ENCODE results near the gene TSPAN9. TPM values are rescaled to one million over a fixed set of nuclear protein-coding genes. Genes with fewer than 3 reads are reported as not detected.

The TSPAN9 gene
- total and polyA plus RNA-seq, 2 experiments from 2014 or later: 6.0 to 31.5 TPM

GRCh38 chr12:3222306-3222705 is 145.1 kb downstream of the TSPAN9 start:
- Mint-ChIP-seq H3K4me1 (peaks cover 23% of the 10 kb centered on the region), H3K36me3 (ENCODE audit: low read depth) (no peaks in the 10 kb centered on the region), H3K9me3 (no peaks in the 10 kb centered on the region), H3K4me3 (no peak overlapping the region), H3K27ac (no peak overlapping the region), H3K27me3 (ENCODE audit: insufficient read depth, low read depth, poor library complexity) (peaks cover 3% of the 10 kb centered on the region)
- Histone ChIP-seq H4K20me1 (replicated peaks; ENCODE audit: insufficient read depth) (no peaks in the 10 kb centered on the region; the same call in 1 of the 2 replicates), H3K4me3 (no peak overlapping the region), H3F3A (replicated peaks; ENCODE audit: low read depth) (no peaks in the 10 kb centered on the region), H3K9me2 (ENCODE audit: insufficient read depth) (no peaks in the 10 kb centered on the region), H3K4me1 (ENCODE audit: insufficient read depth) (peaks cover 5% of the 10 kb centered on the region; the same call in 1 of the 2 replicates), H3K79me2 (replicated peaks; ENCODE audit: insufficient read depth) (no peaks in the 10 kb centered on the region), H3K36me3 (ENCODE audit: insufficient read depth) (no peaks in the 10 kb centered on the region), H2AFZ (no peak overlapping the region), H3K27me3 (ENCODE audit: insufficient read depth) (no peaks in the 10 kb centered on the region), H3K4me2 (no peak overlapping the region), H3K27ac (ENCODE audit: low read depth) (no peak overlapping the region)
- no peak for TF ChIP-seq POLR2AphosphoS5 (IDR thresholded peaks at IDR 0.05; ENCODE audit: low read depth)
- TF ChIP-seq NANOG (IDR thresholded peaks at IDR 0.05; ENCODE audit: borderline replicate concordance): no peak
- TF ChIP-seq, protein P1, sequence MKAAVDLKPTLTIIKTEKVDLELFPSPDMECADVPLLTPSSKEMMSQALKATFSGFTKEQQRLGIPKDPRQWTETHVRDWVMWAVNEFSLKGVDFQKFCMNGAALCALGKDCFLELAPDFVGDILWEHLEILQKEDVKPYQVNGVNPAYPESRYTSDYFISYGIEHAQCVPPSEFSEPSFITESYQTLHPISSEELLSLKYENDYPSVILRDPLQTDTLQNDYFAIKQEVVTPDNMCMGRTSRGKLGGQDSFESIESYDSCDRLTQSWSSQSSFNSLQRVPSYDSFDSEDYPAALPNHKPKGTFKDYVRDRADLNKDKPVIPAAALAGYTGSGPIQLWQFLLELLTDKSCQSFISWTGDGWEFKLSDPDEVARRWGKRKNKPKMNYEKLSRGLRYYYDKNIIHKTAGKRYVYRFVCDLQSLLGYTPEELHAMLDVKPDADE (IDR thresholded peaks at IDR 0.05): no peak
- no peak for TF ChIP-seq EZH2 (IDR thresholded peaks at IDR 0.05; ENCODE audit: low read depth, unreplicated experiment)
- TF ChIP-seq JUNB (IDR thresholded peaks at IDR 0.05; ENCODE audit: unreplicated experiment): no peak
- TF ChIP-seq ZNF331 (CRISPR knock-in tag; IDR thresholded peaks at IDR 0.05; ENCODE audit: low read depth): no peak
- no peak for TF ChIP-seq CREB1 (CRISPR knock-in tag; IDR thresholded peaks at IDR 0.05; ENCODE audit: low read depth)
- TF ChIP-seq, protein P2, sequence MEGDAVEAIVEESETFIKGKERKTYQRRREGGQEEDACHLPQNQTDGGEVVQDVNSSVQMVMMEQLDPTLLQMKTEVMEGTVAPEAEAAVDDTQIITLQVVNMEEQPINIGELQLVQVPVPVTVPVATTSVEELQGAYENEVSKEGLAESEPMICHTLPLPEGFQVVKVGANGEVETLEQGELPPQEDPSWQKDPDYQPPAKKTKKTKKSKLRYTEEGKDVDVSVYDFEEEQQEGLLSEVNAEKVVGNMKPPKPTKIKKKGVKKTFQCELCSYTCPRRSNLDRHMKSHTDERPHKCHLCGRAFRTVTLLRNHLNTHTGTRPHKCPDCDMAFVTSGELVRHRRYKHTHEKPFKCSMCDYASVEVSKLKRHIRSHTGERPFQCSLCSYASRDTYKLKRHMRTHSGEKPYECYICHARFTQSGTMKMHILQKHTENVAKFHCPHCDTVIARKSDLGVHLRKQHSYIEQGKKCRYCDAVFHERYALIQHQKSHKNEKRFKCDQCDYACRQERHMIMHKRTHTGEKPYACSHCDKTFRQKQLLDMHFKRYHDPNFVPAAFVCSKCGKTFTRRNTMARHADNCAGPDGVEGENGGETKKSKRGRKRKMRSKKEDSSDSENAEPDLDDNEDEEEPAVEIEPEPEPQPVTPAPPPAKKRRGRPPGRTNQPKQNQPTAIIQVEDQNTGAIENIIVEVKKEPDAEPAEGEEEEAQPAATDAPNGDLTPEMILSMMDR (conservative IDR thresholded peaks at IDR 0.05; ENCODE audit: low read depth in 2 of 2): no peak
- TF ChIP-seq STAT1 (IDR thresholded peaks at IDR 0.05; ENCODE audit: unreplicated experiment): no peak
- TF ChIP-seq, protein P3, sequence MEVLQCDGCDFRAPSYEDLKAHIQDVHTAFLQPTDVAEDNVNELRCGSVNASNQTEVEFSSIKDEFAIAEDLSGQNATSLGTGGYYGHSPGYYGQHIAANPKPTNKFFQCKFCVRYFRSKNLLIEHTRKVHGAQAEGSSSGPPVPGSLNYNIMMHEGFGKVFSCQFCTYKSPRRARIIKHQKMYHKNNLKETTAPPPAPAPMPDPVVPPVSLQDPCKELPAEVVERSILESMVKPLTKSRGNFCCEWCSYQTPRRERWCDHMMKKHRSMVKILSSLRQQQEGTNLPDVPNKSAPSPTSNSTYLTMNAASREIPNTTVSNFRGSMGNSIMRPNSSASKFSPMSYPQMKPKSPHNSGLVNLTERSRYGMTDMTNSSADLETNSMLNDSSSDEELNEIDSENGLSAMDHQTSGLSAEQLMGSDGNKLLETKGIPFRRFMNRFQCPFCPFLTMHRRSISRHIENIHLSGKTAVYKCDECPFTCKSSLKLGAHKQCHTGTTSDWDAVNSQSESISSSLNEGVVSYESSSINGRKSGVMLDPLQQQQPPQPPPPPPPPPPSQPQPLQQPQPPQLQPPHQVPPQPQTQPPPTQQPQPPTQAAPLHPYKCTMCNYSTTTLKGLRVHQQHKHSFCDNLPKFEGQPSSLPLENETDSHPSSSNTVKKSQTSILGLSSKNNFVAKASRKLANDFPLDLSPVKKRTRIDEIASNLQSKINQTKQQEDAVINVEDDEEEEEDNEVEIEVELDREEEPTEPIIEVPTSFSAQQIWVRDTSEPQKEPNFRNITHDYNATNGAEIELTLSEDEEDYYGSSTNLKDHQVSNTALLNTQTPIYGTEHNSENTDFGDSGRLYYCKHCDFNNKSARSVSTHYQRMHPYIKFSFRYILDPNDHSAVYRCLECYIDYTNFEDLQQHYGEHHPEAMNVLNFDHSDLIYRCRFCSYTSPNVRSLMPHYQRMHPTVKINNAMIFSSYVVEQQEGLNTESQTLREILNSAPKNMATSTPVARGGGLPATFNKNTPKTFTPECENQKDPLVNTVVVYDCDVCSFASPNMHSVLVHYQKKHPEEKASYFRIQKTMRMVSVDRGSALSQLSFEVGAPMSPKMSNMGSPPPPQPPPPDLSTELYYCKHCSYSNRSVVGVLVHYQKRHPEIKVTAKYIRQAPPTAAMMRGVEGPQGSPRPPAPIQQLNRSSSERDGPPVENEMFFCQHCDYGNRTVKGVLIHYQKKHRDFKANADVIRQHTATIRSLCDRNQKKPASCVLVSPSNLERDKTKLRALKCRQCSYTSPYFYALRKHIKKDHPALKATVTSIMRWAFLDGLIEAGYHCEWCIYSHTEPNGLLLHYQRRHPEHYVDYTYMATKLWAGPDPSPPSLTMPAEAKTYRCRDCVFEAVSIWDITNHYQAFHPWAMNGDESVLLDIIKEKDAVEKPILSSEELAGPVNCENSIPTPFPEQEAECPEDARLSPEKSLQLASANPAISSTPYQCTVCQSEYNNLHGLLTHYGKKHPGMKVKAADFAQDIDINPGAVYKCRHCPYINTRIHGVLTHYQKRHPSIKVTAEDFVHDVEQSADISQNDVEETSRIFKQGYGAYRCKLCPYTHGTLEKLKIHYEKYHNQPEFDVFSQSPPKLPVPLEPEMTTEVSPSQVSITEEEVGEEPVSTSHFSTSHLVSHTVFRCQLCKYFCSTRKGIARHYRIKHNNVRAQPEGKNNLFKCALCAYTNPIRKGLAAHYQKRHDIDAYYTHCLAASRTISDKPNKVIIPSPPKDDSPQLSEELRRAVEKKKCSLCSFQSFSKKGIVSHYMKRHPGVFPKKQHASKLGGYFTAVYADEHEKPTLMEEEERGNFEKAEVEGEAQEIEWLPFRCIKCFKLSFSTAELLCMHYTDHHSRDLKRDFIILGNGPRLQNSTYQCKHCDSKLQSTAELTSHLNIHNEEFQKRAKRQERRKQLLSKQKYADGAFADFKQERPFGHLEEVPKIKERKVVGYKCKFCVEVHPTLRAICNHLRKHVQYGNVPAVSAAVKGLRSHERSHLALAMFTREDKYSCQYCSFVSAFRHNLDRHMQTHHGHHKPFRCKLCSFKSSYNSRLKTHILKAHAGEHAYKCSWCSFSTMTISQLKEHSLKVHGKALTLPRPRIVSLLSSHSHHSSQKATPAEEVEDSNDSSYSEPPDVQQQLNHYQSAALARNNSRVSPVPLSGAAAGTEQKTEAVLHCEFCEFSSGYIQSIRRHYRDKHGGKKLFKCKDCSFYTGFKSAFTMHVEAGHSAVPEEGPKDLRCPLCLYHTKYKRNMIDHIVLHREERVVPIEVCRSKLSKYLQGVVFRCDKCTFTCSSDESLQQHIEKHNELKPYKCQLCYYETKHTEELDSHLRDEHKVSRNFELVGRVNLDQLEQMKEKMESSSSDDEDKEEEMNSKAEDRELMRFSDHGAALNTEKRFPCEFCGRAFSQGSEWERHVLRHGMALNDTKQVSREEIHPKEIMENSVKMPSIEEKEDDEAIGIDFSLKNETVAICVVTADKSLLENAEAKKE (CRISPR knock-in tag; IDR thresholded peaks at IDR 0.05): no peak
- TF ChIP-seq REST (IDR thresholded peaks at IDR 0.05; ENCODE audit: unreplicated experiment): no peak
- TF ChIP-seq EZH2phosphoT487 (IDR thresholded peaks at IDR 0.05; ENCODE audit: unreplicated experiment): no peak
- no peak for TF ChIP-seq ZNF114 (CRISPR knock-in tag; IDR thresholded peaks at IDR 0.05)
- ATAC-seq (no peak), DNase-seq (ENCODE audit: low spot score) (no peak)
